ENCODE data around the gene DUSP21. TPM values are rescaled to one million over a fixed set of nuclear protein-coding genes. Genes with fewer than 3 reads are reported as not detected.
"Not testable (repeated sequence)": the region's sequence is repeated elsewhere in the genome, so short reads cannot be mapped to it uniquely, and the experiment has no call there.

Gene DUSP21
- total RNA-seq, 2 donors from 2014 or later = not detected

- DNase-seq (ENCODE audit: low spot score) = no peak
- intact Hi-C loops (cut with DNase I) = loop anchor here in 1 of 2 donors (10.0 kb wide), 1 partner anchor 190 kb away; no protein-coding TSS in a partner anchor
Observed at GRCh38 chrX:44874420-44875184, 30.8 kb downstream of the DUSP21 start.

GRCh38 chrX:44875185-44875489 is 31.3 kb downstream of the DUSP21 start:
- intact Hi-C loops (cut with DNase I) = loop anchor here in 1 of 2 donors (10.0 kb wide), 1 partner anchor 190 kb away; no protein-coding TSS in a partner anchor
- DNase-seq (ENCODE audit: low spot score) = no peak

- no peak for DNase-seq (ENCODE audit: low spot score)
Observed at GRCh38 chrX:44876086-44876485, 32.3 kb downstream of the DUSP21 start.

DNA sequence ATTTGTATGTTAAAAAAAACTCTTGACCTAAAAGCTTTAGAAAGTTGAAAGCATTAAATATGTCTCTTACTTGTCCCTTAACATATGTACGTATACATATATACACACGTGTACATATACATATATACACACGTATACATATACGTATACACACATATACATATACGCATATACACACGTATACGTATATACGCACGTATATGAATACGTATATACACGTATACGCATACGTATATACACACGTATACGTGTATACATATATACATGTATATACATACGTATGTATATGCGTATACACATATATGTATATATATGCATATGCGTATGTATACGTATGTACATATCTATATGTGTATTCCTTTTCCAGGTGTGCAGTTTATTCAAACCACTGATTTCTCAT is 32.9 kb downstream of the DUSP21 start:
- intact Hi-C loops (cut with DNase I) = loop anchor here in 1 of 2 donors (10.0 kb wide), 1 partner anchor 188 kb away; no protein-coding TSS in a partner anchor
- DNase-seq (ENCODE audit: low spot score) = no peak

More at GRCh38 chrX:44876086-44876485, 32.3 kb downstream of the DUSP21 start:
- intact Hi-C loops (cut with DNase I) = loop anchor here in 1 of 2 donors (10.0 kb wide), 1 partner anchor 189 kb away; no protein-coding TSS in a partner anchor

- no peak for DNase-seq (ENCODE audit: low spot score)
- intact Hi-C loops (cut with DNase I) = loop anchor here in 1 of 2 donors (10.0 kb wide), 1 partner anchor 186 kb away; no protein-coding TSS in a partner anchor
Observed at GRCh38 chrX:44878780-44879179, 35.0 kb downstream of the DUSP21 start.

DNA sequence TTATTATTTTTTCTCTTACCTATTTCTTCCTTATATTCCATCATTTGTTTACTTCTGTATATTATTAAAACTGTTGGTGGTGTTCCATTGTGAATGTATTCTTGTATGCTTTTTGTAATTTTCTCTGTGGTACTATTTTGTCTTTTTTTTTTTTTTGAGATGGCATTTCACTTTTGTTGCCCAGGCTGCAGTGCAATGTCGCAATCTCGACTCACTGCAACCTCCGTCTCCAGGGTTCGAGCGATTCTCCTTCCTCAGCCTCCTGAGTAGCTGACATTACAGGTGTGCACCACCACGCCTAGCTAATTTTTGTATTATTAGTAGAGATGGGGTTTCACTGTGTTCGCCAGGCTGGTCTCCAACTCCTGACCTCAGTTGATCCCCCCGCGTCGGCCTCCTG is 37.7 kb downstream of the DUSP21 start:
- intact Hi-C loops (cut with DNase I) = no loop called here
- no peak for DNase-seq (ENCODE audit: low spot score)

GRCh38 chrX:44882635-44883034 is 38.8 kb downstream of the DUSP21 start:
- DNase-seq (ENCODE audit: low spot score) = no peak
- intact Hi-C loops (cut with DNase I) = loop anchor here in 1 of 2 donors (2.0 kb wide), 1 partner anchor 58 kb away; no protein-coding TSS in a partner anchor

DNA sequence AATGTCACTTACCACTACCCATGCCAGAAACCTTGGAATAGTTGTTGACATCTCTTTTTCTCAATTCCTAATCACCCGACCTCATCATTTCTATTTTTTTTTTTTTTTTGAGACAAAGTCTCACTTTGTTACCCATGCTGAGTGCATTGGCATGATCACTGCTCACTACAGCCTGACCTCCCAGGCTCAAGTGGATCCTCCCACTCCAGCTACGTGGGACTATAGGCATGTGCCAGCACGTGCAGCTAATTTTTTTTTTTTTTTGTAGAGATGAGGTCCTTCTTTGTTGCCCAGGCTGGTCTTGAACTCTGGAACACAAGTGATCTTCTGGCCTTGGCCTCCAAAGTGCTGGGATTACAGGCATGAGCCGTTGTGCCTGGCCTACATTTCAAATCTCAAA is 41.1 kb downstream of the DUSP21 start:
- no peak for DNase-seq (ENCODE audit: low spot score)
- intact Hi-C loops (cut with DNase I) = no loop called here

GRCh38 chrX:44889824-44890223 is 46.0 kb downstream of the DUSP21 start:
- no peak for DNase-seq (ENCODE audit: low spot score)

DNA sequence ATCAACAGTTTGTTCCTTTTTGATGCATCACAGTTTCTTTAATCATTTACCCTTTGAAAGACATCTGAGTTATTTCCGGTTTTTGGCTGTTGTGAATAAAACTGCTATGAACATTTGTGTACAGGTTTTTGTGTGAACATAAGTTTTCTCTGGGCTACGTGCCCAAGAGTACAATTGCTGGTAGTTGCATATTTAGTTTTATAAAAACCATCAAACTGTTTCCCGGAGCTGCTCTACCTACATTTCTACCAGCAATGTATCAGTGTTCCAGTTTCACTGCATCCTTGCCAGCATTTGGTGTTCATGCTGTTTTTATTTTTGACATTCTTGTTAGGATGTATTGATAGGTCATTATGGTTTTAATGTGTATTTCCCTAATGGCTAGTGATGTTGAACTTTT is 46.4 kb downstream of the DUSP21 start:
- DNase-seq (ENCODE audit: low spot score) = no peak
- intact Hi-C loops (cut with DNase I) = loop anchor here in 1 of 2 donors (10.0 kb wide), 1 partner anchor 735 kb away; no protein-coding TSS in a partner anchor

More at GRCh38 chrX:44889824-44890223, 46.0 kb downstream of the DUSP21 start:
- intact Hi-C loops (cut with DNase I) = loop anchor here in 1 of 2 donors (10.0 kb wide), 1 partner anchor 735 kb away; no protein-coding TSS in a partner anchor

DNA sequence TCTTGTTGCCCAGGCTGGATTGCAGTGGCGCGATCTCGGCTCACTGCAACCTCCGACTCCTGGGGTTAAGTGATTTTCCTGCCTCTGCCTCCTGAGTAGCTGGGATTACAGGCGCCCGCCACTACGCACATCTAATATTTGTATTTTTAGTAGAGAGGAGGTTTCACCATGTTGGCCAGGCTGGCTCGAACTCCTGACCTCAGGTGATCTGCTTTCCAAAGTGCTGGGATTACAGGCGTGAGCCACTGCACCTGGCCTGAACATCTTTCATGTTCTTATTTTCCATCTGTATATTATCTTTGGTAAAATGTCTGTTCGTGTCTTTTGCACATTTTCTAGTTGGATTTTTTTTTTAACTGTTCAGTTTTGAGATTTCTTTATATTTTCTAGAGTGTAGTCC is 46.9 kb downstream of the DUSP21 start:
- intact Hi-C loops (cut with DNase I) = loop anchor here in 1 of 2 donors (10.0 kb wide), 1 partner anchor 736 kb away; no protein-coding TSS in a partner anchor
- not testable (repeated sequence) for DNase-seq (ENCODE audit: low spot score)

DNA sequence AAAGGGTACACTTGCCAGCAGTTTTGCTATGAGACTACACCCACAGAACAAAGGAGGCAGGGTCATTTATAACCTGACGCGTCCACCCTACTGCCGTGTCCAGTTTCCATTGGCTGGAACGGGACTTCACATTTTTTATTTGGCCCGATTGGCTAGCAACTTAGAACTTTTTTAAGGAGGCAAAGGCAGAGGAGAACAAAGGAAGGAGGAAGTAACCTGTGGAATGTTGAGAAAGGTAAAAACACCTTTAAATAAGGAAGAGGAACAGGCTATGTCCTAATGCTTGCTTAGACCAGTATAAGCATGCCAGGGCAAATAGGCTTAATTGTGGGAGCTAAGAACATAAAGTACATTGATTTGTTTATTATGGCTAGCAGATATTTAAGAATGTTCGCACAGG is 47.8 kb downstream of the DUSP21 start:
- intact Hi-C loops (cut with DNase I) = loop anchor here in 1 of 2 donors (10.0 kb wide), 1 partner anchor 737 kb away; no protein-coding TSS in a partner anchor
- no peak for DNase-seq (ENCODE audit: low spot score)

Other genes starting within 250 kb of the DUSP21 start
- gene KDM6A, start 29.2 kb downstream of the DUSP21 start, total RNA-seq = 10 to 100 TPM; 24.2 to 27.3 TPM